Activated CD8-positive, alpha-beta T cell treated with anti-CD3 and anti-CD28 coated beads for 36 hours (primary cell): ENCODE measurements around the gene BDKRB2. TPM values are rescaled to one million over a fixed set of nuclear protein-coding genes. Genes with fewer than 3 reads are reported as not detected.

Source experiments
- ATAC-seq: fragments of 200-7000 bp; cut with Tn5 transposase; one replicate; pipeline ENCODE4 v1.10.0; 2021; ENCODE audit warnings: mild to moderate bottlenecking, moderate library complexity
- CTCF ChIA-PET: fragments of 350-600 bp; sonication (Branson Sonifier 250); formaldehyde crosslinking; loops from one replicate; lab custom pipeline; 2021; ENCODE audit warnings: antibody characterized with exemption; lab: Charles Lee
- POLR2A ChIA-PET: fragments of 350-600 bp; sonication (Branson Sonifier 250); formaldehyde crosslinking; loops from one replicate; lab custom pipeline; 2021; ENCODE audit warnings: antibody characterized with exemption; lab: Charles Lee
- DNase-seq: peaks from one replicate; pipeline ENCODE4 v3.0.0-alpha.2; 2020
- H3K27ac Mint-ChIP-seq: one replicate; pipeline ENCODE4 v1.8.0; 2021; ENCODE audit warnings: mild to moderate bottlenecking, mixed read lengths
- H3K27me3 Mint-ChIP-seq: one replicate; pipeline ENCODE4 v1.8.0; 2021; ENCODE audit warnings: mixed read lengths
- H3K36me3 Mint-ChIP-seq: one replicate; pipeline ENCODE4 v1.8.0; 2021; ENCODE audit warnings: low read depth, mixed read lengths
- H3K4me1 Mint-ChIP-seq: one replicate; pipeline ENCODE4 v1.8.0; 2021; ENCODE audit warnings: low read depth, mixed read lengths
- H3K4me3 Mint-ChIP-seq: one replicate; pipeline ENCODE4 v1.8.0; 2021; ENCODE audit warnings: mild to moderate bottlenecking, moderate library complexity, mixed read lengths
- H3K9me3 Mint-ChIP-seq: one replicate; pipeline ENCODE4 v1.8.0; 2021; ENCODE audit warnings: mixed read lengths
- intact Hi-C: fragments of 100-400 bp; cut with micrococcal nuclease; formaldehyde crosslinking; loops from one replicate; pipeline ENCODE4 v1.10.0; 2022
- total RNA-seq, 2 experiments: library from RNA; stranded (reverse); gene quantifications; one replicate each; pipeline ENCODE4 v1.2.3, GENCODE V29; 2021
- TF ChIP-seq, protein P1 (sequence below): fragments of 200-600 bp; IDR thresholded peaks from one replicate; pipeline ENCODE4 v1.8.0; 2022; ENCODE audit warnings: antibody characterized with exemption, mild to moderate bottlenecking

BDKRB2 gene
- total RNA-seq, 2 experiments from 2014 or later = not detected

- ChIA-PET POLR2A (no interaction called here), CTCF (no interaction called here)
- Mint-ChIP-seq H3K27me3 (no peaks in the 10 kb centered on the region), H3K4me3 (no peak overlapping the region), H3K36me3 (no peaks in the 10 kb centered on the region), H3K4me1 (no peaks in the 10 kb centered on the region), H3K9me3 (no peaks in the 10 kb centered on the region), H3K27ac (no peak overlapping the region)
- TF ChIP-seq, protein P1, sequence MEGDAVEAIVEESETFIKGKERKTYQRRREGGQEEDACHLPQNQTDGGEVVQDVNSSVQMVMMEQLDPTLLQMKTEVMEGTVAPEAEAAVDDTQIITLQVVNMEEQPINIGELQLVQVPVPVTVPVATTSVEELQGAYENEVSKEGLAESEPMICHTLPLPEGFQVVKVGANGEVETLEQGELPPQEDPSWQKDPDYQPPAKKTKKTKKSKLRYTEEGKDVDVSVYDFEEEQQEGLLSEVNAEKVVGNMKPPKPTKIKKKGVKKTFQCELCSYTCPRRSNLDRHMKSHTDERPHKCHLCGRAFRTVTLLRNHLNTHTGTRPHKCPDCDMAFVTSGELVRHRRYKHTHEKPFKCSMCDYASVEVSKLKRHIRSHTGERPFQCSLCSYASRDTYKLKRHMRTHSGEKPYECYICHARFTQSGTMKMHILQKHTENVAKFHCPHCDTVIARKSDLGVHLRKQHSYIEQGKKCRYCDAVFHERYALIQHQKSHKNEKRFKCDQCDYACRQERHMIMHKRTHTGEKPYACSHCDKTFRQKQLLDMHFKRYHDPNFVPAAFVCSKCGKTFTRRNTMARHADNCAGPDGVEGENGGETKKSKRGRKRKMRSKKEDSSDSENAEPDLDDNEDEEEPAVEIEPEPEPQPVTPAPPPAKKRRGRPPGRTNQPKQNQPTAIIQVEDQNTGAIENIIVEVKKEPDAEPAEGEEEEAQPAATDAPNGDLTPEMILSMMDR = no peak
- ATAC-seq (no peak), DNase-seq (no peak)
- intact Hi-C loops = no loop called here
These were observed 44.3 kb upstream of the BDKRB2 start for GRCh38 chr14:96160076-96160912.

DNA sequence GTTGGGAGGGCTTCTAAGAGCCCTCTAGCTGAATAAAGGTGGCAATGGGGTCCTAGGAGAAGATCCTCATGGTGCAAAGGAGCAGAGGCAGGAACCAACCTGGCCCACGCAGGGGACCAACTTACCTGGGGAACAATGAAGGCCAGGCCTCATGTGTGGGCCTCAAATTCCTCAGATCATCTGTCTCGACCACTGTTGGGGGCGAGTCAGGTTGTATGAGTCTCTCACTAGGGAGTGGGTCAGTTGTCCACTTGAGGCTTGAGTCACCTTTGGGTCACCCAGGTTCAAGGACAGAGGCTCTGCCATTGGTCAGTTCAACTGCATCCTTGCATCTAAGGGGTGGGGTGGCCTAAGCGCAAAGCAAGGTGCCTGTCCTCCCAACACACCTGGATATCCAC lies 43.7 kb upstream of the BDKRB2 start:
- Mint-ChIP-seq H3K36me3 (no peaks in the 10 kb centered on the region), H3K27ac (no peak overlapping the region), H3K4me3 (no peak overlapping the region), H3K27me3 (no peaks in the 10 kb centered on the region), H3K4me1 (no peaks in the 10 kb centered on the region), H3K9me3 (no peaks in the 10 kb centered on the region)
- POLR2A ChIA-PET = no interaction called here
- TF ChIP-seq, protein P1 = no peak
- intact Hi-C loops = no loop called here
- ATAC-seq (no peak), DNase-seq (no peak)
- CTCF ChIA-PET = interaction anchor here (1.3 kb wide), 1 partner anchor 29 kb away, joined by 3 read pairs; no protein-coding TSS in a partner anchor

GRCh38 chr14:96161636-96162035 lies 43.0 kb upstream of the BDKRB2 start:
- CTCF ChIA-PET = interaction anchor here (1.3 kb wide), 1 partner anchor 30 kb away, joined by 3 read pairs; no protein-coding TSS in a partner anchor
- ATAC-seq (no peak), DNase-seq (no peak)
- Mint-ChIP-seq H3K36me3 (no peaks in the 10 kb centered on the region), H3K4me3 (no peak overlapping the region), H3K27me3 (no peaks in the 10 kb centered on the region), H3K4me1 (no peaks in the 10 kb centered on the region), H3K27ac (no peak overlapping the region), H3K9me3 (no peaks in the 10 kb centered on the region)
- TF ChIP-seq, protein P1 = no peak
- intact Hi-C loops = no loop called here
- POLR2A ChIA-PET = no interaction called here

- H3K4me1 Mint-ChIP-seq = no peaks in the 10 kb centered on the region
- H3K27me3 Mint-ChIP-seq = no peaks in the 10 kb centered on the region
- ChIA-PET CTCF (interaction anchor here (1.3 kb wide), 1 partner anchor 30 kb away, joined by 3 read pairs; no protein-coding TSS in a partner anchor), POLR2A (no interaction called here)
- intact Hi-C loops = no loop called here
- ATAC-seq (no peak), DNase-seq (no peak)
- no peaks in the 10 kb centered on the region for H3K9me3 Mint-ChIP-seq
- H3K27ac Mint-ChIP-seq = no peak overlapping the region
- no peak overlapping the region for H3K4me3 Mint-ChIP-seq
- TF ChIP-seq, protein P1 = no peak
- no peaks in the 10 kb centered on the region for H3K36me3 Mint-ChIP-seq
These were observed 42.4 kb upstream of the BDKRB2 start for GRCh38 chr14:96162265-96162664.

- DNase-seq = no peak
- Mint-ChIP-seq H3K9me3 (no peaks in the 10 kb centered on the region), H3K4me3 (no peak overlapping the region), H3K36me3 (no peaks in the 10 kb centered on the region), H3K27me3 (no peaks in the 10 kb centered on the region), H3K4me1 (no peaks in the 10 kb centered on the region), H3K27ac (no peak overlapping the region)
- TF ChIP-seq, protein P1 = no peak
- intact Hi-C loops = no loop called here
- POLR2A ChIA-PET = no interaction called here
- CTCF ChIA-PET = no interaction called here
- no peak for ATAC-seq
These were observed 41.9 kb upstream of the BDKRB2 start for GRCh38 chr14:96162741-96163140.
